ENCODE data around the gene AK5.

Gene AK5

GRCh38 chr1:77465922-77466321, 184.1 kb downstream of the AK5 start:
- DNase-seq (ENCODE audit: low read depth) = no peak
- H3K4me3 ChIP-seq (ENCODE audit: low read depth, low read length) = no peak overlapping the region
- TF ChIP-seq, protein P1, sequence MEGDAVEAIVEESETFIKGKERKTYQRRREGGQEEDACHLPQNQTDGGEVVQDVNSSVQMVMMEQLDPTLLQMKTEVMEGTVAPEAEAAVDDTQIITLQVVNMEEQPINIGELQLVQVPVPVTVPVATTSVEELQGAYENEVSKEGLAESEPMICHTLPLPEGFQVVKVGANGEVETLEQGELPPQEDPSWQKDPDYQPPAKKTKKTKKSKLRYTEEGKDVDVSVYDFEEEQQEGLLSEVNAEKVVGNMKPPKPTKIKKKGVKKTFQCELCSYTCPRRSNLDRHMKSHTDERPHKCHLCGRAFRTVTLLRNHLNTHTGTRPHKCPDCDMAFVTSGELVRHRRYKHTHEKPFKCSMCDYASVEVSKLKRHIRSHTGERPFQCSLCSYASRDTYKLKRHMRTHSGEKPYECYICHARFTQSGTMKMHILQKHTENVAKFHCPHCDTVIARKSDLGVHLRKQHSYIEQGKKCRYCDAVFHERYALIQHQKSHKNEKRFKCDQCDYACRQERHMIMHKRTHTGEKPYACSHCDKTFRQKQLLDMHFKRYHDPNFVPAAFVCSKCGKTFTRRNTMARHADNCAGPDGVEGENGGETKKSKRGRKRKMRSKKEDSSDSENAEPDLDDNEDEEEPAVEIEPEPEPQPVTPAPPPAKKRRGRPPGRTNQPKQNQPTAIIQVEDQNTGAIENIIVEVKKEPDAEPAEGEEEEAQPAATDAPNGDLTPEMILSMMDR (IDR thresholded peaks at IDR 0.05; ENCODE audit: low read depth, low read length, missing control alignments) = no peak
- in situ Hi-C loops (cut with HindIII; ENCODE audit: low sequenced_read_pairs) = no loop called here

DNA sequence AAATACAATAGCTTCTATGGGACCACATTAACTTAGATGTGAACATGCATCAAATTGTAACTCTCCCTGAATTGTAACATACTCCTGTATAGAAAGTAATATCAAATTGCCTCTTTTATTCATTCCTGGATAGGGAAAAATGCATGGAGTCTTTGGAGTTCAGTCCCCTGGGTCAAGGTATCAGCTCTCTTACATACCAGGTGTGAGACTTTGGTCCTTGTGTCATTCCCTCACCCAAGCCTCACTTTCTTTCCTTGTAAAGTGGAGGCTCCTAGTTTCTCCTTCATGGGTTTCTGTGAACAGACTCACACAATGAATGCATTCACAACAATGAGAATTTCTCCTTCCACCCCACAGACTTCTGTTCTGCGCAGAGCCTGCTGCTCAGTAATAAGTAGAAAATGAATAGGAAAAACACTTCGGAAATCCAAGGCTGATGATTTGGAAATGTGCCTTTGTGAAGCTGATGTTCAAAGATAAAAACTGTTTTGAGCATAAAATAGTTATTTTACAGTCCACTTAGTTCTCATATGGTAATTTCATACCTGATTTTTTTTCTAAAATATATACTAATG, 185.3 kb downstream of the AK5 start:
- in situ Hi-C loops (cut with HindIII; ENCODE audit: low sequenced_read_pairs) = no loop called here
- TF ChIP-seq, protein P1 (IDR thresholded peaks at IDR 0.05; ENCODE audit: low read depth, low read length, missing control alignments) = no peak
- no peak for DNase-seq (ENCODE audit: low read depth)
- no peak overlapping the region for H3K4me3 ChIP-seq (ENCODE audit: low read depth, low read length)

- no peak for DNase-seq (ENCODE audit: low read depth)
- TF ChIP-seq, protein P1 (IDR thresholded peaks at IDR 0.05; ENCODE audit: low read depth, low read length, missing control alignments) = no peak
- in situ Hi-C loops (cut with HindIII; ENCODE audit: low sequenced_read_pairs) = no loop called here
Observed at GRCh38 chr1:77467741-77468140, 185.9 kb downstream of the AK5 start.

GRCh38 chr1:77468257-77468948, 186.6 kb downstream of the AK5 start:
- TF ChIP-seq, protein P1 (IDR thresholded peaks at IDR 0.05; ENCODE audit: low read depth, low read length, missing control alignments) = no peak
- in situ Hi-C loops (cut with HindIII; ENCODE audit: low sequenced_read_pairs) = no loop called here
- no peak for DNase-seq (ENCODE audit: low read depth)
- H3K4me3 ChIP-seq (ENCODE audit: low read depth, low read length) = no peak overlapping the region

More at GRCh38 chr1:77467741-77468140, 185.9 kb downstream of the AK5 start:
- no peak overlapping the region for H3K4me3 ChIP-seq (ENCODE audit: low read depth, low read length)

DNA sequence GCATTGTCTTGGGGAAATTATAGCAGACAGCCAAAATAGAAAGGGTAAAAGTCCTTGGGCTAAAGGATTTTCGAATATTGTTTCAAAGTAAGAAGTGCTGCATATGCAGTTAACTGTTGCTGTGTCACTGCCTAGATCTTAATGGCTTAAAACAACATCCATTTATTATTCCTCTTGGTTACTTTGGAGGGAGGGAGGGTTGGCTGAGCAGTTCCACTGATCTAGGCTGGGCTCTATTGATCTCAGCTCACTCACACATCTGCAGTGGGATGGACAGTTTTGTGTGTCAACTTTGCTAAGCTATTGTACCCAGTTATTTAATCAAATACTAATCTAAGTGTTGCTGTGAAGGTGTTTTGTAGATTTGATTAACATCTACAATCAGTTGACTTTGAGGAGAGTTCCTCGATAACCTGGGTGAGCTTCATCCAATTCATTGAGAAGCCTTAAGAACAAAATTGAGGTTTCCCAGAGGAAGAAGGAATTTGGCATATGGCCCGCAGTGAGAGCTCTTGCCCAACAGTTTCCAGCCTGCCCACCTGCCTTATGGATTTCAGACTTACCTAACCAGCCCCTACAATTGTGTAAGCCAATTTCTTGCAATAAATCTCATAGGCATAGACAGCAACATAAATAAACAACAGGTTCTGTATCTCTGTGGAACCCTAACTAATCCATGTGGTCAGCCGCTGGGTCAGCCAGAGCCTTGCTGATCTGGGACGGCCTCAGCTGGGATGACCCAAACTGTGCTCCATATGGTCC, 187.3 kb downstream of the AK5 start:
- TF ChIP-seq, protein P1 (IDR thresholded peaks at IDR 0.05; ENCODE audit: low read depth, low read length, missing control alignments) = no peak
- in situ Hi-C loops (cut with HindIII; ENCODE audit: low sequenced_read_pairs) = no loop called here
- no peak overlapping the region for H3K4me3 ChIP-seq (ENCODE audit: low read depth, low read length)
- DNase-seq (ENCODE audit: low read depth) = no peak

- H3K4me3 ChIP-seq (ENCODE audit: low read depth, low read length) = no peak overlapping the region
- in situ Hi-C loops (cut with HindIII; ENCODE audit: low sequenced_read_pairs) = no loop called here
- DNase-seq (ENCODE audit: low read depth) = no peak
- TF ChIP-seq, protein P1 (IDR thresholded peaks at IDR 0.05; ENCODE audit: low read depth, low read length, missing control alignments) = no peak
Observed at GRCh38 chr1:77471691-77472090, 189.9 kb downstream of the AK5 start.
